GM19023 (cell line): ENCODE measurements around the gene FAM111B.
"Not testable (repeated sequence)": the region's sequence is repeated elsewhere in the genome, so short reads cannot be mapped to it uniquely, and the experiment has no call there.

Experiments used
- ATAC-seq: cut with Tn5 transposase; IDR thresholded peaks from one replicate; pipeline ENCODE4 v1.9.1; 2021; ENCODE audit warnings: mild to moderate bottlenecking, moderate library complexity; ENCODE audit not compliant: unreplicated experiment

FAM111B gene

GRCh38 chr11:59102259-59102765, 4.7 kb upstream of the FAM111B start:
- peak; percentile 74 for ATAC-seq

- peak; percentile 35 for ATAC-seq
Observed at GRCh38 chr11:59107721-59108120, 684 bp downstream of the FAM111B start.

- no peak for ATAC-seq
Observed at GRCh38 chr11:59112494-59112893, 5.5 kb downstream of the FAM111B start.

- no peak for ATAC-seq
Observed at GRCh38 chr11:59114344-59114743, 7.3 kb downstream of the FAM111B start.

- no peak for ATAC-seq
Observed at GRCh38 chr11:59115553-59115952, 8.5 kb downstream of the FAM111B start.

GRCh38 chr11:59117774-59118173, 10.7 kb downstream of the FAM111B start:
- ATAC-seq = no peak

GRCh38 chr11:59119826-59120225, 12.8 kb downstream of the FAM111B start:
- ATAC-seq = no peak

GRCh38 chr11:59135648-59136461, 28.8 kb downstream of the FAM111B start:
- ATAC-seq = peak; percentile 99

GRCh38 chr11:59136551-59136950, 29.5 kb downstream of the FAM111B start:
- not testable (repeated sequence) for ATAC-seq

GRCh38 chr11:59137190-59137589, 30.2 kb downstream of the FAM111B start:
- no peak for ATAC-seq

- no peak for ATAC-seq
Observed at GRCh38 chr11:59138643-59139042, 31.6 kb downstream of the FAM111B start.

- ATAC-seq = no peak
Observed at GRCh38 chr11:59141191-59141590, 34.2 kb downstream of the FAM111B start.

GRCh38 chr11:59141673-59142460, 34.8 kb downstream of the FAM111B start:
- ATAC-seq = no peak

- peak; percentile 81 for ATAC-seq
Observed at GRCh38 chr11:59142530-59143507, 35.8 kb downstream of the FAM111B start, which contains the start of gene FAM111A. Gene FAM111A (plus strand): TSS chr11:59142856. CDS start chr11:59148873, 6,017 bp downstream.

GRCh38 chr11:59144096-59144495, 37.1 kb downstream of the FAM111B start:
- ATAC-seq = no peak

GRCh38 chr11:59144579-59145345, 37.7 kb downstream of the FAM111B start:
- peak; percentile 53 for ATAC-seq

GRCh38 chr11:59145534-59145933, 38.5 kb downstream of the FAM111B start:
- no peak for ATAC-seq

GRCh38 chr11:59151761-59152160, 44.7 kb downstream of the FAM111B start:
- peak; percentile 58 for ATAC-seq

- ATAC-seq = peak; percentile 84
Observed at GRCh38 chr11:59152312-59152951, 45.4 kb downstream of the FAM111B start.
